ENCODE data around the gene ZNF836. TPM values are rescaled to one million over a fixed set of nuclear protein-coding genes. Genes with fewer than 3 reads are reported as not detected.

Gene ZNF836
- total RNA-seq, 1 experiment from 2014 or later: 28.8 TPM

- H3K27ac Mint-ChIP-seq: peak within 1 kb of the TSS; percentile 99
- no peaks in the 10 kb centered on the region for H3K9me3 Mint-ChIP-seq
- H3K27me3 Mint-ChIP-seq (ENCODE audit: low read depth): no peaks in the 10 kb centered on the region; the same call in 1 of the 2 replicates
- H3K4me1 Mint-ChIP-seq: peaks cover 38% of the 10 kb centered on the region
- POLR2A ChIA-PET: interaction anchor here (0.6 to 2.6 kb wide), 12 partner anchors 10 to 1748 kb away, joined by 3 to 21 read pairs (median 4); partner anchors contain the start of gene ZNF616
- peak within 1 kb of the TSS; percentile 96 for H3K4me3 Mint-ChIP-seq
- CTCF ChIA-PET: interaction anchor here (0.7 to 1.5 kb wide), 7 partner anchors 12 to 533 kb away, joined by 3 to 20 read pairs (median 3); partner anchors contain the start of genes ZNF616 and ZNF836
- ATAC-seq: peak; percentile 94
- DNase-seq (ENCODE audit: low spot score): peak; percentile 98
- peaks cover 24% of the 10 kb centered on the region for H3K36me3 Mint-ChIP-seq
- TF ChIP-seq, protein P1, sequence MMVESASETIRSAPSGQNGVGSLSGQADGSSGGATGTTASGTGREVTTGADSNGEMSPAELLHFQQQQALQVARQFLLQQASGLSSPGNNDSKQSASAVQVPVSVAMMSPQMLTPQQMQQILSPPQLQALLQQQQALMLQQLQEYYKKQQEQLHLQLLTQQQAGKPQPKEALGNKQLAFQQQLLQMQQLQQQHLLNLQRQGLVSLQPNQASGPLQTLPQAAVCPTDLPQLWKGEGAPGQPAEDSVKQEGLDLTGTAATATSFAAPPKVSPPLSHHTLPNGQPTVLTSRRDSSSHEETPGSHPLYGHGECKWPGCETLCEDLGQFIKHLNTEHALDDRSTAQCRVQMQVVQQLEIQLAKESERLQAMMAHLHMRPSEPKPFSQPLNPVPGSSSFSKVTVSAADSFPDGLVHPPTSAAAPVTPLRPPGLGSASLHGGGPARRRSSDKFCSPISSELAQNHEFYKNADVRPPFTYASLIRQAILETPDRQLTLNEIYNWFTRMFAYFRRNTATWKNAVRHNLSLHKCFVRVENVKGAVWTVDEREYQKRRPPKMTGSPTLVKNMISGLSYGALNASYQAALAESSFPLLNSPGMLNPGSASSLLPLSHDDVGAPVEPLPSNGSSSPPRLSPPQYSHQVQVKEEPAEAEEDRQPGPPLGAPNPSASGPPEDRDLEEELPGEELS (CRISPR knock-in tag; IDR thresholded peaks at IDR 0.05): peak; percentile 41; the same call in 1 of the 2 replicates
- peak; percentile 88 for TF ChIP-seq NFYB (CRISPR knock-in tag; conservative IDR thresholded peaks at IDR 0.05; ENCODE audit: low read depth)
- peak; percentile 90 for TF ChIP-seq MYBL2 (CRISPR knock-in tag; IDR thresholded peaks at IDR 0.05)
- TF ChIP-seq TEAD1 (CRISPR knock-in tag; IDR thresholded peaks at IDR 0.05): peak; percentile 38; the same call in 1 of the 2 replicates
- peak; percentile 74; the same call in 1 of the 2 replicates for TF ChIP-seq CREM (CRISPR knock-in tag; IDR thresholded peaks at IDR 0.05)
- TF ChIP-seq FOXP1 (CRISPR knock-in tag; IDR thresholded peaks at IDR 0.05; ENCODE audit: borderline replicate concordance): peak; percentile 78
- peak; percentile 82 for TF ChIP-seq SP1 (CRISPR knock-in tag; conservative IDR thresholded peaks at IDR 0.05)
- 0 out of 2 replicates have a peak, but pooled peaks have one; percentile 68 for TF ChIP-seq ZBTB21 (CRISPR knock-in tag; IDR thresholded peaks at IDR 0.05; ENCODE audit: borderline replicate concordance)
- peak; percentile 76; the same call in 1 of the 2 replicates for TF ChIP-seq ARID4B (CRISPR knock-in tag; IDR thresholded peaks at IDR 0.05; ENCODE audit: borderline replicate concordance)
- peak; percentile 89 for TF ChIP-seq E2F5 (CRISPR knock-in tag; IDR thresholded peaks at IDR 0.05)
- TF ChIP-seq, protein P2, sequence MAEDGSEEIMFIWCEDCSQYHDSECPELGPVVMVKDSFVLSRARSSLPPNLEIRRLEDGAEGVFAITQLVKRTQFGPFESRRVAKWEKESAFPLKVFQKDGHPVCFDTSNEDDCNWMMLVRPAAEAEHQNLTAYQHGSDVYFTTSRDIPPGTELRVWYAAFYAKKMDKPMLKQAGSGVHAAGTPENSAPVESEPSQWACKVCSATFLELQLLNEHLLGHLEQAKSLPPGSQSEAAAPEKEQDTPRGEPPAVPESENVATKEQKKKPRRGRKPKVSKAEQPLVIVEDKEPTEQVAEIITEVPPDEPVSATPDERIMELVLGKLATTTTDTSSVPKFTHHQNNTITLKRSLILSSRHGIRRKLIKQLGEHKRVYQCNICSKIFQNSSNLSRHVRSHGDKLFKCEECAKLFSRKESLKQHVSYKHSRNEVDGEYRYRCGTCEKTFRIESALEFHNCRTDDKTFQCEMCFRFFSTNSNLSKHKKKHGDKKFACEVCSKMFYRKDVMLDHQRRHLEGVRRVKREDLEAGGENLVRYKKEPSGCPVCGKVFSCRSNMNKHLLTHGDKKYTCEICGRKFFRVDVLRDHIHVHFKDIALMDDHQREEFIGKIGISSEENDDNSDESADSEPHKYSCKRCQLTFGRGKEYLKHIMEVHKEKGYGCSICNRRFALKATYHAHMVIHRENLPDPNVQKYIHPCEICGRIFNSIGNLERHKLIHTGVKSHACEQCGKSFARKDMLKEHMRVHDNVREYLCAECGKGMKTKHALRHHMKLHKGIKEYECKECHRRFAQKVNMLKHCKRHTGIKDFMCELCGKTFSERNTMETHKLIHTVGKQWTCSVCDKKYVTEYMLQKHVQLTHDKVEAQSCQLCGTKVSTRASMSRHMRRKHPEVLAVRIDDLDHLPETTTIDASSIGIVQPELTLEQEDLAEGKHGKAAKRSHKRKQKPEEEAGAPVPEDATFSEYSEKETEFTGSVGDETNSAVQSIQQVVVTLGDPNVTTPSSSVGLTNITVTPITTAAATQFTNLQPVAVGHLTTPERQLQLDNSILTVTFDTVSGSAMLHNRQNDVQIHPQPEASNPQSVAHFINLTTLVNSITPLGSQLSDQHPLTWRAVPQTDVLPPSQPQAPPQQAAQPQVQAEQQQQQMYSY (CRISPR knock-in tag; IDR thresholded peaks at IDR 0.05): no peak
- peak; percentile 84; the same call in 1 of the 2 replicates for TF ChIP-seq ZNF232 (CRISPR knock-in tag; IDR thresholded peaks at IDR 0.05)
- TF ChIP-seq FOXK1 (CRISPR knock-in tag; IDR thresholded peaks at IDR 0.05): peak; percentile 74
- peak; percentile 42; the same call in 1 of the 2 replicates for TF ChIP-seq CBFB (CRISPR knock-in tag; IDR thresholded peaks at IDR 0.05; ENCODE audit: low read depth)
- TF ChIP-seq GABPB1 (CRISPR knock-in tag; IDR thresholded peaks at IDR 0.05): no peak
- TF ChIP-seq, protein P3, sequence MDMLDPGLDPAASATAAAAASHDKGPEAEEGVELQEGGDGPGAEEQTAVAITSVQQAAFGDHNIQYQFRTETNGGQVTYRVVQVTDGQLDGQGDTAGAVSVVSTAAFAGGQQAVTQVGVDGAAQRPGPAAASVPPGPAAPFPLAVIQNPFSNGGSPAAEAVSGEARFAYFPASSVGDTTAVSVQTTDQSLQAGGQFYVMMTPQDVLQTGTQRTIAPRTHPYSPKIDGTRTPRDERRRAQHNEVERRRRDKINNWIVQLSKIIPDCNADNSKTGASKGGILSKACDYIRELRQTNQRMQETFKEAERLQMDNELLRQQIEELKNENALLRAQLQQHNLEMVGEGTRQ (CRISPR knock-in tag; IDR thresholded peaks at IDR 0.05): peak; percentile 47
- peak; percentile 69; the same call in 1 of the 2 replicates for TF ChIP-seq ETV6 (CRISPR knock-in tag; IDR thresholded peaks at IDR 0.05)
- no peak; the same call in none of the 2 replicates for TF ChIP-seq HMGXB4 (CRISPR knock-in tag; IDR thresholded peaks at IDR 0.05)
- 0 out of 2 replicates have a peak, but pooled peaks have one; percentile 16 for TF ChIP-seq ZNF281 (CRISPR knock-in tag; IDR thresholded peaks at IDR 0.05)
Measured at GRCh38 chr19:52189735-52190486, 18.5 kb upstream of the ZNF836 start, which contains the start of gene PPP2R1A. Gene PPP2R1A, plus strand, starts transcription at chr19:52190052. Its CDS starts 45 bp downstream, at chr19:52190097.

Data from WTC11 (cell line).